Spleen (tissue), 7 donors: ENCODE data around the gene HDAC4.

ENCODE experiments used
- CTCF ChIP-seq, 11 experiments: fragments of 200-600 bp in 7 of 11; fragments of 450-650 bp in 4 of 11; sonication (generic) in 4 of 11; IDR thresholded peaks in 8 of 11; conservative IDR thresholded peaks in 3 of 11; 1 replicate in 7 of 11; 2 replicates in 4 of 11; pipeline versions ENCODE4 v1.4.0 to v1.8.0; 2016 to 2021; ENCODE audit warnings: antibody characterized with exemption in 11 of 11, inconsistent platforms in 4 of 11, mild to moderate bottlenecking in 1 of 11
- POLR2AphosphoS5 ChIP-seq, 3 donors: sonication (generic); formaldehyde crosslinking; IDR thresholded peaks; one replicate each; pipeline ENCODE4 v1.5.1; 2017; ENCODE audit warnings: antibody characterized with exemption in 3 of 3
- donor health status: DM: no; HTN: no; CAD: no; lungs with moderate emphysema.
- donor health status: DM: no; HTN: no; CAD: no.
- donor health status: DM: no; HTN: no; CAD: no.

GRCh38 chr2:239360008-239360407 is 40.8 kb downstream of the HDAC4 start:
- TF ChIP-seq CTCF (IDR thresholded peaks at IDR 0.05 in 8 of 11, conservative IDR thresholded peaks at IDR 0.05 in 3 of 11): no peak
- TF ChIP-seq POLR2AphosphoS5 (IDR thresholded peaks at IDR 0.05): no peak
